Endodermal cell (in vitro differentiated cells): ENCODE results near the gene NPW. TPM values are rescaled to one million over a fixed set of nuclear protein-coding genes. Genes with fewer than 3 reads are reported as not detected.
"Not testable (repeated sequence)": the region's sequence is repeated elsewhere in the genome, so short reads cannot be mapped to it uniquely, and the experiment has no call there.

Experiments
- DNase-seq: peaks from one replicate; pipeline ENCODE4 v3.0.0-alpha.2; 2017
- H3K27ac ChIP-seq: 2 replicates; pipeline ENCODE4 v1.5.1; 2013; ENCODE audit warnings: mild to moderate bottlenecking, low read depth, low read length, moderate library complexity
- H3K27me3 ChIP-seq: 2 replicates; pipeline ENCODE4 v1.6.1; 2013; ENCODE audit warnings: mild to moderate bottlenecking, low read length, moderate library complexity; ENCODE audit not compliant: insufficient read depth, control insufficient read depth, poor library complexity, severe bottlenecking
- H3K36me3 ChIP-seq: 2 replicates; pipeline ENCODE4 v1.7.0; 2013; ENCODE audit warnings: mild to moderate bottlenecking, low read length, moderate library complexity; ENCODE audit not compliant: control insufficient read depth, insufficient read depth
- H3K4me1 ChIP-seq: one replicate; pipeline ENCODE4 v1.7.0; 2013; ENCODE audit warnings: low read length; ENCODE audit not compliant: control insufficient read depth, insufficient read depth
- H3K4me3 ChIP-seq: 2 replicates; pipeline ENCODE4 v1.5.1; 2013; ENCODE audit warnings: mild to moderate bottlenecking, low read length, moderate library complexity
- H3K9ac ChIP-seq: 2 replicates; pipeline ENCODE4 v1.6.1; 2013; ENCODE audit warnings: mild to moderate bottlenecking, low read length, moderate library complexity; ENCODE audit not compliant: poor library complexity, severe bottlenecking; ENCODE audit errors: extremely low read depth
- H3K9me3 ChIP-seq: 2 replicates; pipeline ENCODE4 v1.6.1; 2013; ENCODE audit warnings: mild to moderate bottlenecking, low read length, moderate library complexity; ENCODE audit not compliant: control insufficient read depth
- H3K27ac Mint-ChIP-seq: 2 replicates; pipeline ENCODE4 v1.8.0; 2020; ENCODE audit warnings: mixed read lengths
- H3K27me3 Mint-ChIP-seq: 2 replicates; pipeline ENCODE4 v1.8.0; 2021; ENCODE audit warnings: mild to moderate bottlenecking, mixed read lengths; ENCODE audit not compliant: insufficient read depth
- H3K36me3 Mint-ChIP-seq: 2 replicates; pipeline ENCODE4 v1.8.0; 2020; ENCODE audit warnings: low read depth, mixed read lengths
- H3K4me1 Mint-ChIP-seq: 2 replicates; pipeline ENCODE4 v1.8.0; 2020; ENCODE audit warnings: mixed read lengths
- H3K4me3 Mint-ChIP-seq: 2 replicates; pipeline ENCODE4 v1.8.0; 2020; ENCODE audit warnings: mild to moderate bottlenecking, moderate library complexity, mixed read lengths
- H3K9me3 Mint-ChIP-seq: 2 replicates; pipeline ENCODE4 v1.8.0; 2020; ENCODE audit warnings: mild to moderate bottlenecking, mixed read lengths
- CTCF ChIP-seq: fragments of 200-600 bp; sonication (generic); conservative IDR thresholded peaks from 2 replicates; pipeline ENCODE4 v1.5.0; 2021; ENCODE audit warnings: antibody characterized with exemption, mild to moderate bottlenecking
- WGBS, 2 experiments: methylation state at CpG; one replicate each; pipeline versions ENCODE4 v1.1.5 to v1.1.7; 2013; ENCODE audit warnings: missing lambda C conversion rate in 2 of 2, mixed read lengths in 1 of 2; ENCODE audit not compliant: insufficient coverage in 1 of 2, insufficient read length in 1 of 2; 5-methylcytosine and 5-hydroxymethylcytosine counted together
- total RNA-seq, 2 donors: library from RNA; stranded (reverse); fragmentation: NEBNext Ultra II Directional in 1 of 2; extraction: Animal tissue kit (Norgen Biotek cat#: 25700) in 1 of 2; gene quantifications; 2 replicates in 1 of 2; 3 replicates in 1 of 2; pipeline ENCODE4 v1.2.1, GENCODE V29; 2021

The NPW gene
- total RNA-seq, 2 donors from 2014 or later, result 1.2 to 1.9 TPM

GRCh38 chr16:2033057-2033908 lies 13.7 kb downstream of the NPW start:
- Histone ChIP-seq H3K27ac (peak overlapping the region; percentile 66), H3K36me3 (peaks cover 5% of the 10 kb centered on the region), H3K4me1 (no peaks in the 10 kb centered on the region), H3K27me3 (no peaks in the 10 kb centered on the region), H3K9me3 (no peaks in the 10 kb centered on the region), H3K9ac (no peak overlapping the region), H3K4me3 (no peak overlapping the region)
- H3K27ac Mint-ChIP-seq, result no peak overlapping the region
- no peak for TF ChIP-seq CTCF
- H3K4me3 Mint-ChIP-seq, result no peak overlapping the region
- WGBS, 2 experiments, result 55 to 83% methylated on average over 5 to 37 of the region's 37 CpGs
- peak; percentile 68 for DNase-seq
- no peaks in the 10 kb centered on the region for H3K9me3 Mint-ChIP-seq
- no peaks in the 10 kb centered on the region for H3K4me1 Mint-ChIP-seq
- peaks cover 5% of the 10 kb centered on the region for H3K27me3 Mint-ChIP-seq
- H3K36me3 Mint-ChIP-seq, result peaks cover 2% of the 10 kb centered on the region

- H3K9me3 Mint-ChIP-seq, H3K9ac ChIP-seq, H3K4me1 Mint-ChIP-seq, H3K36me3 Mint-ChIP-seq, H3K36me3 ChIP-seq, H3K27me3 Mint-ChIP-seq, H3K4me3 Mint-ChIP-seq, H3K27me3 ChIP-seq, H3K4me1 ChIP-seq, H3K4me3 ChIP-seq, DNase-seq, H3K27ac Mint-ChIP-seq, H3K9me3 ChIP-seq: not testable (repeated sequence)
- peak overlapping the region; percentile 66 for H3K27ac ChIP-seq
- 81 to 95% methylated on average over 4 to 10 of the region's 32 CpGs for WGBS, 2 experiments
Observed at GRCh38 chr16:2033909-2034695, 14.5 kb downstream of the NPW start.

GRCh38 chr16:2034696-2035430 lies 15.3 kb downstream of the NPW start:
- Mint-ChIP-seq H3K27me3 (no peaks in the 10 kb centered on the region), H3K27ac (no peak overlapping the region), H3K4me3 (no peak overlapping the region), H3K9me3 (no peaks in the 10 kb centered on the region), H3K4me1 (peaks cover 7% of the 10 kb centered on the region), H3K36me3 (peaks cover 4% of the 10 kb centered on the region)
- H3K27ac ChIP-seq, result no peak overlapping the region
- H3K4me1 ChIP-seq, result peaks cover 6% of the 10 kb centered on the region
- WGBS, 2 experiments, result 90 to 93% methylated on average over 3 to 15 of the region's 17 CpGs
- H3K36me3 ChIP-seq, result peaks cover 5% of the 10 kb centered on the region
- no peaks in the 10 kb centered on the region for H3K9me3 ChIP-seq
- no peaks in the 10 kb centered on the region for H3K27me3 ChIP-seq
- TF ChIP-seq CTCF, result no peak
- DNase-seq, result no peak
- no peak overlapping the region for H3K9ac ChIP-seq
- no peak overlapping the region for H3K4me3 ChIP-seq
